ENCODE data around the gene COL16A1. TPM values are rescaled to one million over a fixed set of nuclear protein-coding genes. Genes with fewer than 3 reads are reported as not detected.

COL16A1 gene
- total and polyA plus RNA-seq, 5 donors from 2014 or later, result not detected

DNA sequence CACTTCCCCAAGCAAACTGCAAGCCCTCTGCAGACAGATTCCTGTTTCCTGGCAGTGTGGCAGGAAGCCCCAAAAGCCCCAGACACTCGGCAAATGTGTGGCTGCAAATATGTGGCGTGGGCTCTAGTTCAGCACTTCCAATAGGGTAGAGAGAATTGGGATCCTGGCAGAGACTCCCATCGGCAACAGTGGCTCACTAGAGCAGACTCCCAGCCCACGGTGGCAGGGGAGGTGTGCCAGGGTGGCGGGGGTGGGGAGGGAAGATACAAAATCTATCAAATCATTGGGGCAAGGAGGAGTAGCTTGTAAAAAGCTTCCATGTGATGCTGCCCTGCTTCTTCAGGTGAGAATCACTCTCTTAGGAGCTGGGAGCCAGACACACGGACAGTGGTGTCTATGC is 25.9 kb downstream of the COL16A1 start:
- H3K4me3 ChIP-seq (ENCODE audit: low read depth, low read length), result no peak overlapping the region
- H3K4me1 Mint-ChIP-seq, result no peaks in the 10 kb centered on the region
- H3K27ac Mint-ChIP-seq, result no peak overlapping the region
- no peak for ATAC-seq (ENCODE audit: low read depth in 2 of 2)
- H3K27ac ChIP-seq (ENCODE audit: insufficient read depth, low read length, poor library complexity, severe bottlenecking), result no peak overlapping the region
- H3K9me3 Mint-ChIP-seq, result no peaks in the 10 kb centered on the region
- no peaks in the 10 kb centered on the region for H3K9me3 ChIP-seq (ENCODE audit: control insufficient read depth in 2 of 2, low read length in 2 of 2)
- H3K4me1 ChIP-seq (ENCODE audit: control insufficient read depth, insufficient read depth, low read length, poor library complexity, severe bottlenecking), result no peaks in the 10 kb centered on the region
- no peak for DNase-seq
- no peaks in the 10 kb centered on the region for H3K36me3 ChIP-seq (ENCODE audit: control insufficient read depth, insufficient read depth, low read length)
- peaks cover 14% of the 10 kb centered on the region for H3K27me3 Mint-ChIP-seq
- no peak overlapping the region for H3K4me3 Mint-ChIP-seq
- H3K36me3 Mint-ChIP-seq, result no peaks in the 10 kb centered on the region
- H3K27me3 ChIP-seq (ENCODE audit: control insufficient read depth, insufficient read depth, low read length), result no peaks in the 10 kb centered on the region

DNA sequence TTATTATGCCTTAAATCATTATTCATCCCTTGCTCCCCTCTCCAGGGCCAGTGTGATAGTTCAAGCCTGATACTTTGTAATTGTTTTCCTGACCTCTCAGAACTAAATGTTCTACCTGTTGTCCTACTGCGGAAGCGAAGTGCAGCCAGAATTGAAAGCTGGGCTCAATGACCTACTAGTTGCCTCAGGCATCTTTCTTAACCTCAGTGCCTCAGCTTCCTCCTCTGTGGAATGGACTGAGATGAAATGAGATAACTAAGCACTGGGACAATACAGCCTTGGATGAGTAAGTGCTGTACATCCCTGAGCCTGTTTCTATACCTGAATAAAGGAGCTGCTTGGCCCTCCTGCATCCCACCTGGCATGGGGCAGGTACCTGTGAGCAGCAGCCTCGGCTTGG is 26.4 kb downstream of the COL16A1 start:
- no peak overlapping the region for H3K27ac ChIP-seq (ENCODE audit: insufficient read depth, low read length, poor library complexity, severe bottlenecking)

DNA sequence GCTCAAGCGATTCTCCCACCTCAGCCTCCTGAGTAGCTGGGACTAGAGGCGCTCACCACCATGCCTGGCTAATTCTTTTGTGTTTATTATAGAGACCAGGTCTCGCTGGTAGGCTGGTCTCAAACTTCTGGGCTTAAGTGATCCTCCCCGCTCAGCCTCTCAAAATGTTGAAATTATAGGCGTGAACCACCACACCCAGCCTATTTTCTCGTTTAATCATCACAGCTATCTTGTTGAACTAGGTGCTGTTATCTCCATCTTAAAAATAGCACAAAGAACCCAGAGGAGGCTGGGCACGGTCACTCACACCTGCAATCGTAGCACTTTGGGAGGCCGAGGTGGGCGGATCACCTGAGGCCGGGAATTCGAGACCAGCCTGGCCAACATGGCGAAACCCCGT is 28.1 kb downstream of the COL16A1 start:
- no peaks in the 10 kb centered on the region for H3K27me3 ChIP-seq (ENCODE audit: control insufficient read depth, insufficient read depth, low read length)
- Mint-ChIP-seq H3K4me1 (peaks cover 0 to 2% (median 0%) of the 10 kb centered on the region in 4 donors), H3K27ac (peak overlapping the region in 1 of 3 donors; percentile 5), H3K27me3 (peaks cover 18% of the 10 kb centered on the region), H3K9me3 (no peaks in the 10 kb centered on the region), H3K36me3 (no peaks in the 10 kb centered on the region), H3K4me3 (no peak overlapping the region)
- no peak for DNase-seq
- no peaks in the 10 kb centered on the region for H3K9me3 ChIP-seq (ENCODE audit: control insufficient read depth in 2 of 2, low read length in 2 of 2)
- no peak overlapping the region for H3K4me3 ChIP-seq (ENCODE audit: low read depth, low read length)
- H3K4me1 ChIP-seq (ENCODE audit: control insufficient read depth, insufficient read depth, low read length, poor library complexity, severe bottlenecking), result no peaks in the 10 kb centered on the region
- no peak overlapping the region for H3K27ac ChIP-seq (ENCODE audit: insufficient read depth, low read length, poor library complexity, severe bottlenecking)
- H3K36me3 ChIP-seq (ENCODE audit: control insufficient read depth, insufficient read depth, low read length), result no peaks in the 10 kb centered on the region
- ATAC-seq (ENCODE audit: low read depth in 2 of 2), result no peak

More for the DNA sequence above, 26.4 kb downstream of the COL16A1 start:
- no peak for ATAC-seq (ENCODE audit: low read depth in 2 of 2)
- Mint-ChIP-seq H3K4me3 (no peak overlapping the region), H3K36me3 (no peaks in the 10 kb centered on the region), H3K4me1 (no peaks in the 10 kb centered on the region), H3K27ac (peak overlapping the region in 1 of 3 donors; percentile 28), H3K27me3 (peaks cover 14% of the 10 kb centered on the region), H3K9me3 (no peaks in the 10 kb centered on the region)
- Histone ChIP-seq H3K4me1 (ENCODE audit: control insufficient read depth, insufficient read depth, low read length, poor library complexity, severe bottlenecking) (no peaks in the 10 kb centered on the region), H3K27me3 (ENCODE audit: control insufficient read depth, insufficient read depth, low read length) (no peaks in the 10 kb centered on the region), H3K4me3 (ENCODE audit: low read depth, low read length) (no peak overlapping the region), H3K36me3 (ENCODE audit: control insufficient read depth, insufficient read depth, low read length) (no peaks in the 10 kb centered on the region), H3K9me3 (ENCODE audit: control insufficient read depth in 2 of 2, low read length in 2 of 2) (no peaks in the 10 kb centered on the region)
- DNase-seq, result no peak

DNA sequence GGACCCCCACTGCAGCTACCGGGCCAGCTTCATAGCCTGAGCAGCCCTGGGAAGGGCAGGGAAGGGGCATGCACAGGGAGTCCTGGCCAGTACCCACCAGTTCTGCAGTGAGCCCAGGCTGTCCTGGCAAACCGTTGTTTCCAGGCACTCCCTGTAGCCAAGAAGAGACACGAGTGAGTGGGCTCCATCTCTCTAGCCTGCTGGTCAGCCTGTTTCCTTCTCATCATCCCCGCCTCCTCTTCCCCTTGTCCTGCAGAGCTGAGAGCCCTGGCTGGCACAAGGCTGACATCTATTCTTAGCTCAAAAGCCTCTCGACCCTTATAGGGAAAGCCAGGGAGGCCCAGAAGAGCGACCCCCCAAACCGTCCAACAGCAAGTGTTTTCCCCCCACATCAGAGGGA is 28.7 kb downstream of the COL16A1 start:
- no peak for DNase-seq
- Mint-ChIP-seq H3K9me3 (no peaks in the 10 kb centered on the region), H3K27me3 (peaks cover 20% of the 10 kb centered on the region), H3K4me1 (peaks cover 0 to 5% (median 1%) of the 10 kb centered on the region in 4 donors), H3K4me3 (no peak overlapping the region), H3K36me3 (no peaks in the 10 kb centered on the region), H3K27ac (peak overlapping the region in 1 of 3 donors; percentile 26)
- Histone ChIP-seq H3K9me3 (ENCODE audit: control insufficient read depth in 2 of 2, low read length in 2 of 2) (no peaks in the 10 kb centered on the region), H3K4me1 (ENCODE audit: control insufficient read depth, insufficient read depth, low read length, poor library complexity, severe bottlenecking) (peaks cover 3% of the 10 kb centered on the region), H3K36me3 (ENCODE audit: control insufficient read depth, insufficient read depth, low read length) (no peaks in the 10 kb centered on the region), H3K4me3 (ENCODE audit: low read depth, low read length) (no peak overlapping the region), H3K27me3 (ENCODE audit: control insufficient read depth, insufficient read depth, low read length) (no peaks in the 10 kb centered on the region), H3K27ac (ENCODE audit: insufficient read depth, low read length, poor library complexity, severe bottlenecking) (no peak overlapping the region)
- no peak for ATAC-seq (ENCODE audit: low read depth in 2 of 2)

DNA sequence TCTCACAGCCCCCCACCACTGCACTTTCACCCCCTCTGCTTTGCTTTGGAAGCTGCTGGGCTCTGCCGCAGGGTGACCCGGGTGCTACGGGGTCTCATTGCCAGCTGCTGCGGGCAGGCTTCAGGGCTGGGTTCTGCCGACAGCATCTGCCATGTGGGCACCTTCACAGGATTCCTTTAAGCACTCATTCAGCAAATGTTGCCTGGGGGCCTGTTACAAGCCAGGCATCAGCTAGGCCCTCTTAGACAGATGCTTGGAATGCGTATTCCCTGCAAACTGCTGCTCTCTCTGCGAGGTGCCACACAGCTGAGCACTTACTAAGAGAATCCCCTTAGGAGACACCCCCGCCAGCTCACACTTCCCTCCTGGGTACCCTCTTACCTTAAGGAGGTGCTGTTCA is 29.2 kb downstream of the COL16A1 start:
- no peak for ATAC-seq (ENCODE audit: low read depth in 2 of 2)
- H3K4me3 ChIP-seq (ENCODE audit: low read depth, low read length), result no peak overlapping the region
- no peak overlapping the region for H3K27ac Mint-ChIP-seq
- H3K27ac ChIP-seq (ENCODE audit: insufficient read depth, low read length, poor library complexity, severe bottlenecking), result no peak overlapping the region
- peaks cover 0 to 9% (median 2%) of the 10 kb centered on the region in 4 donors for H3K4me1 Mint-ChIP-seq
- H3K4me3 Mint-ChIP-seq, result no peak overlapping the region
- H3K9me3 ChIP-seq (ENCODE audit: control insufficient read depth in 2 of 2, low read length in 2 of 2), result no peaks in the 10 kb centered on the region
- no peaks in the 10 kb centered on the region for H3K36me3 Mint-ChIP-seq
- no peak for DNase-seq
- no peaks in the 10 kb centered on the region for H3K9me3 Mint-ChIP-seq
- peaks cover 25% of the 10 kb centered on the region for H3K27me3 Mint-ChIP-seq
- no peaks in the 10 kb centered on the region for H3K36me3 ChIP-seq (ENCODE audit: control insufficient read depth, insufficient read depth, low read length)
- H3K4me1 ChIP-seq (ENCODE audit: control insufficient read depth, insufficient read depth, low read length, poor library complexity, severe bottlenecking), result peaks cover 6% of the 10 kb centered on the region
- no peaks in the 10 kb centered on the region for H3K27me3 ChIP-seq (ENCODE audit: control insufficient read depth, insufficient read depth, low read length)

DNA sequence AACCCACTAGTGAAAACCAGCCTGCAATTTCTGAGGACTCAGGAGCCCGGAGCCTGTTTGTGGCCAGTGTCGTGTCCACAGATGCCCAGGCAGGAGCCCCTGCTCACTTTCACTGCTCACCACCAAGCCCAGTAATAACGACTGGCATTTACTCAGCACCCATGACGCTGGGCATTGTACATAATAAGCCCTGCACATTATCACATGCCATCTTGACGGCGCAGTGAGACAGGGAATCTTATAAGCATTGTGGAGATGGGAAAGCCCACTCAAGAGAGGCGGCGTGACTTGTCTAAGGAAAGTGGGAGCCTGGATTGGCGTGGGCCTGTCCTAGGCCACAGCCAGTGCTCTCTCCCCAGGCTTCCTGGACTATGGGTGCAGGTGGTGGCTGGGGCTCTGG is 30.4 kb downstream of the COL16A1 start:
- no peak overlapping the region for H3K27ac ChIP-seq (ENCODE audit: insufficient read depth, low read length, poor library complexity, severe bottlenecking)
- no peaks in the 10 kb centered on the region for H3K27me3 ChIP-seq (ENCODE audit: control insufficient read depth, insufficient read depth, low read length)
- Mint-ChIP-seq H3K4me3 (no peak overlapping the region), H3K36me3 (no peaks in the 10 kb centered on the region), H3K9me3 (no peaks in the 10 kb centered on the region), H3K27me3 (peaks cover 23% of the 10 kb centered on the region), H3K4me1 (peaks cover 0 to 11% (median 2%) of the 10 kb centered on the region in 4 donors), H3K27ac (peak overlapping the region in 1 of 3 donors; percentile 56)
- ATAC-seq (ENCODE audit: low read depth in 2 of 2) (no peak), DNase-seq (no peak)
- no peaks in the 10 kb centered on the region for H3K9me3 ChIP-seq (ENCODE audit: control insufficient read depth in 2 of 2, low read length in 2 of 2)
- H3K4me1 ChIP-seq (ENCODE audit: control insufficient read depth, insufficient read depth, low read length, poor library complexity, severe bottlenecking), result peaks cover 6% of the 10 kb centered on the region
- no peak overlapping the region for H3K4me3 ChIP-seq (ENCODE audit: low read depth, low read length)
- no peaks in the 10 kb centered on the region for H3K36me3 ChIP-seq (ENCODE audit: control insufficient read depth, insufficient read depth, low read length)

DNA sequence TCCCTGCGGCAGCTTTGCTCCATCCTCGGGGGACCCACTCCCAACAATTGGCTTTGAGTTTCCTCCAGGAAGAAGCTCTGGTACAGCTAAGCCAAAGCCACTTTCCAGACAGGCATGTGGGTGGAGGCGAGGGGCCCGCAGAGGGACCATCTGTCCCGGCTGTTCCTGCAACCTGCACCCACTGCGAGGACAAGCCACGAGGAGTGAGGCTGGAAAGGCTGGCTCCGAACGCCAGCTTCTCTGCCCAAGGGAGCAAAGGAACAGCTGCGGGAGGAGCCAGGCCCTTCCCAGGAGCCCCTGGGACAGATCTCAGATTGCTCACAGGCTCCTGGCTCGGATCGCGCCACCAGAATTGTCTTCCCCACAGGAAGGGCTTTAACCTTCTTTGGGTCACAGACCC is 30.8 kb downstream of the COL16A1 start:
- Mint-ChIP-seq H3K4me3 (no peak overlapping the region), H3K36me3 (no peaks in the 10 kb centered on the region), H3K9me3 (no peaks in the 10 kb centered on the region), H3K27me3 (peaks cover 23% of the 10 kb centered on the region), H3K27ac (no peak overlapping the region), H3K4me1 (peaks cover 0 to 11% (median 2%) of the 10 kb centered on the region in 4 donors)
- DNase-seq, result no peak
- H3K36me3 ChIP-seq (ENCODE audit: control insufficient read depth, insufficient read depth, low read length), result no peaks in the 10 kb centered on the region
- H3K27ac ChIP-seq (ENCODE audit: insufficient read depth, low read length, poor library complexity, severe bottlenecking), result no peak overlapping the region
- no peaks in the 10 kb centered on the region for H3K9me3 ChIP-seq (ENCODE audit: control insufficient read depth in 2 of 2, low read length in 2 of 2)
- H3K4me3 ChIP-seq (ENCODE audit: low read depth, low read length), result no peak overlapping the region
- peaks cover 6% of the 10 kb centered on the region for H3K4me1 ChIP-seq (ENCODE audit: control insufficient read depth, insufficient read depth, low read length, poor library complexity, severe bottlenecking)
- no peaks in the 10 kb centered on the region for H3K27me3 ChIP-seq (ENCODE audit: control insufficient read depth, insufficient read depth, low read length)
- ATAC-seq (ENCODE audit: low read depth in 2 of 2), result no peak

DNA sequence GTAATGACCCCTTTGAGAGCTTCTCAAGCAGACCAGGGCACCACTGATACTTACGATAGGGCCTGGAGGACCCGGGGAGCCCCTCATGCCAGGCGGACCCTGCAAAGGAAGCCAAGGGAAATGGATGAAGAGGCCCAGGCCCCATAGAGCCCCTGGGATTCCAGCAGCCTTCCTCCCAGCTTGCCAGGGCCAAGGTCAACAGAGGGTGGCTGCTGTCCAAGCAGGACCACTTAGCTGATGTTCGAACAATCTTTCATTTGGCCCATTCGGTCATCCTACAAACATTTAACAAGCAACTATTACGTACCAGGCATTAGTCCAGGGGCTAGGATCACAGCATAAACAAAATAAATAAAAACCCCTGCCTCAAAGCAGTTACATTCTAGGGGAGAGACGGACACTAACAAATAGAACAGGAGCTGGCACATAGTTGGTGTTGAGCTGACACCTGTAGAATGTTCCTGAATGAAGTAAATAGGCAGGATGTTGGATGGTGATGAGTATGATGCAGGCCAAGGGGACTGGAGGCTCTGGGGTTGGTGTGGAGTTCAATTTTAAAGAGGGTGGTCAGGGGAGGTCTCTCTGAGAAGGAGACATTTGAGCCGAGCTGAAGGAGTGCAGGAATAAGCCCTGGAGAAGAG is 32.1 kb downstream of the COL16A1 start:
- ATAC-seq (ENCODE audit: low read depth in 2 of 2) (no peak), DNase-seq (no peak)
- Histone ChIP-seq H3K4me3 (ENCODE audit: low read depth, low read length) (no peak overlapping the region), H3K9me3 (ENCODE audit: control insufficient read depth in 2 of 2, low read length in 2 of 2) (no peaks in the 10 kb centered on the region), H3K4me1 (ENCODE audit: control insufficient read depth, insufficient read depth, low read length, poor library complexity, severe bottlenecking) (peaks cover 6% of the 10 kb centered on the region), H3K27me3 (ENCODE audit: control insufficient read depth, insufficient read depth, low read length) (no peaks in the 10 kb centered on the region), H3K36me3 (ENCODE audit: control insufficient read depth, insufficient read depth, low read length) (no peaks in the 10 kb centered on the region), H3K27ac (ENCODE audit: insufficient read depth, low read length, poor library complexity, severe bottlenecking) (no peak overlapping the region)
- H3K27me3 Mint-ChIP-seq, result peaks cover 16% of the 10 kb centered on the region
- H3K4me1 Mint-ChIP-seq, result peaks cover 0 to 11% (median 2%) of the 10 kb centered on the region in 4 donors
- H3K36me3 Mint-ChIP-seq, result no peaks in the 10 kb centered on the region
- peak overlapping the region in 1 of 4 donors; percentile 10 for H3K4me3 Mint-ChIP-seq
- no peak overlapping the region for H3K27ac Mint-ChIP-seq
- no peaks in the 10 kb centered on the region for H3K9me3 Mint-ChIP-seq
